Measurements from ENCODE around the gene SURF2.

SURF2 gene

DNA sequence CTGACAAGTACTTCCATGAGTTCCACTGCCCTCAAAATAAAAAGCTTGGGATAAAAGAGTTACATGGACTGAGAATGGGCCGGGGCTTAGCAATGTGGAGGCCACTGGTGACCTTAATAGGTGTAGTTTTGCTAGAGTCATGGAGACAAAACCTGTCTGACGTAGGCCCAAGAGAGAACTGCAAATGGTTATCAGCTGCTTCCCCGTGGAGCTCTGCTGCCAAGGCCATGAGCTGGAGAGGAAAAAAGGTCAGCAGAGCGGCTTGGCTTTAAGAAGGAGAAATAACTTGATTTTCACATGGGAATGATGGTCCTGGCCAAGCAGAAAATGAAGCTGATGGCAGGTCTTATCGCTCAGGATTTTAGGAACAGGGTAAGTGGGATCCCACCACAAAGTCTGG lies 16.7 kb upstream of the SURF2 start:
- DNase-seq, result no peak

DNA sequence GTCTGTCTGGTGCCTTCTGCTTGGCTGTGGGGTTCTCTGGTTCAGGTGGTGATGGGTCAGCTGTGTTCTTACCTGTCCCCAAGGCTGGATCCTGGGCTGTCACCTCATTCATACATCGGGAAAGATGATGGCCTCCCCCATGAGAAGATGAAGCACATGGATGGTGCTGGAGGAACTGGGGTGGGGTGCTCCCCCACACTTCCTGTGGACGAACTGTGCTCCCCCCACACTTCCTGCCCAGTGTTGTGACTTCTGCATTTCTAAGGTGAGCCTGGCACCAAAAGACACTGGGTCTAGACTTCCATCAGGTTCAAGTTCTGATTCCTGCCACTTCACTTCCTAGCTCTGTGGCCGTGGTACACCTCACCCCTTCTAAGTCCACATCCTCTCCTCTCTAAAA lies 16.1 kb upstream of the SURF2 start:
- DNase-seq, result no peak

DNA sequence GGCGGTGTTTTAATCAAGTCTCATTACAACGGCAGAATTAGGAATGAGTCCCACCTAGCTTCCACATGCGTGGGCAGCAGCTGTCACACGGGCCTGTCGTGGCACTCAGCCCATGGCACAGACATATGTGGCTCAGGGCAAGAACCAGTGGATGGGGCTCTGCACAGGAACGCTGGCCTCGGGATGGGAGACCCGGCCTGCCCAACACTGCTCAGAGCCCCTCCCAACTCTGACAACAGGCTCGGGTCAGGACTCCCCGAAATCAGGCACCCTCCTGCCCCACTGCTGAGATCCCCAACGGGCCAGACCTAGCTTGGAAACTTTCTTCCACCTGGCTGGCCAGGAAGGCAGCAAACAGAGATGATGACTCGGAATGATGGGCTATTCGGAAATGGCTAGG lies 15.4 kb upstream of the SURF2 start:
- DNase-seq, result no peak

DNA sequence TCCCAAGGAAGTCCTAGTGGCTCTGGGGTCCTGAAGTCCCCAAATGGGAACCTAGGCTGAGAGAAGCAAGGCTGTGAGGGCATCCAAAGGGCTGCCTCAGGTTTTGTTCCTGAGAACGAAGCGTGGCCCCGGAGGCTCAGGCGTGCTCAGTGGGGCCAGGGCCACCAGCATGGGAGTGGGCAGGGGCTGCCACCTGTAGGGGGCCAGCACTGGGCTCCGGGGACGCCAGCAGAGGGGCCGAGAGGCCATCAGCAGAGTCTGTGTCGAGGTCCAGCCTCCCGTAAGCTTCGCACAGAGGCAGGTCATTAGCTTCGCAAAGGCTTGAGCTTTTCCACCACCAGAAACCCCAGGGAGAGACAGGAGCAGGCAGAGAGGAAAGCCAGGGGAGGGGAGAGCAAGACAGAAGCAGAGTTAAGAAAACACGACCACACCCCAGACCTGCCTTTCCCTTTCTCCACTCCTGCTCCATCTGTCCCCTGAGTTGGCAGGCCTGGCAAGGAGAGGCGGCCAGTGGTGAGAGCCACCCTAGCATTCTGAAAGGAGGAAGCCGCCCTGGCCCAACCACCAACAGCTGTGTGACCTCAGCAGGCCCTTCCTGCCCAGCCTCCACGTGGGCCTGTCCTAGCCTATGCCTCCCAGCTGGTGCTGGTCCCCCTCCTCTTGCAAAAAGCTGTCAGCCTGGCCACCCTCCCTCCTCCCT lies 14.8 kb upstream of the SURF2 start:
- DNase-seq, result no peak

DNA sequence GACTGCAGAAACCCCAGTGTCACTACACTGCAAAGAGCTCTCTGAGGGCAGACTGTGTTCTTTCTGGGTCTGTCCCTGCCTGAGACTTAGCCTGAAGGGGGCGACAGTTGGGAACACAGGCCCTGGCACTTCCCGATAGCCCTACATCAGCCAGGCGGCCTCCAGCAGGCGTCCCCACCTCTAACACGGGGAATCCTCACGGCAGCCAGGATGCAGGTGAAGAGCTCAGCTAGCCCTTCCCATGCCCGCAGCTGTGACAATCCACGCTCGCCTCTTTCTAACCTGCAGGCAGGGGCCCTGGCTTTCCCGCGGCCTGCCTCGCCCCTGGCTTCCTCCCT lies 14.3 kb upstream of the SURF2 start:
- DNase-seq, result no peak

DNA sequence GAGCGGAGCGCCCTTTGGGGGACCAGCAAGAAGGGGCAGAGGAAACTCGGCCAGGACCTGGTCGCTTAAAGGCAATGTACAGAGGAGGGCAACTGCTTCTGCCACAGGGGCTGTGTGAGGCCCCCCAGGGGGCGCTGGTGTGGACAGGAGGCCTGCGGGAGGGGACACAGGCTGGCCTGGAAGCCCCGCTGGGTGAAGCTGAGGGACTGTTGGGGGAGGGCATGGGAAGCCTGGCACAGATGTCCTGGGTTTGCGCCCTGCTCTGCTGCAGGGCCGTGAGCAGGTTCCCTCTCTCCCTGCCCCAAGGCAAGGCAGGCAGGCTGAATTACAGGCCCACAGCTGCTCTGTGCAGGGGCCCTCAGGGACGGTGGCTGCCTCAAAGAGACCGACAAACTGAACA lies 13.8 kb upstream of the SURF2 start:
- no peak for DNase-seq

DNA sequence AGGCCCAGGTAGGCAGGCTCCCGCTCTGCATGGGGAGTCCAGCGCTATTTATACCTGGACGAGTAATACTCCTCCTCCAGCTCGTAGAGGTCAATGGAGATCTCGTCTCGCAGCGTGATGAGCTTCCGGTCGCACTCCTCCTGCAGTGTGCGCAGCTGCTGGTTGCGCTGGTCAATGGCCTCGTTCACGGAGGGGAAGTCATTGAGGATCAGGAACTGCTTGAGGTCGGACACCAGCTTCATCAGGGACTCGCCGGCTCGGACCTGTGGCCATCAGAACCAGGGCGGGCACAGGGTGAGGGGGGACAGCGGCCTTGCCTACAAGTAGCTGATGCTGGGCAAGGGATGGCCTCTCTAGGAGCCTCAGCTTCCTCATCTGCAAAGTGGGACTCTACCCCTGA lies 12.3 kb upstream of the SURF2 start:
- no peak for DNase-seq

DNA sequence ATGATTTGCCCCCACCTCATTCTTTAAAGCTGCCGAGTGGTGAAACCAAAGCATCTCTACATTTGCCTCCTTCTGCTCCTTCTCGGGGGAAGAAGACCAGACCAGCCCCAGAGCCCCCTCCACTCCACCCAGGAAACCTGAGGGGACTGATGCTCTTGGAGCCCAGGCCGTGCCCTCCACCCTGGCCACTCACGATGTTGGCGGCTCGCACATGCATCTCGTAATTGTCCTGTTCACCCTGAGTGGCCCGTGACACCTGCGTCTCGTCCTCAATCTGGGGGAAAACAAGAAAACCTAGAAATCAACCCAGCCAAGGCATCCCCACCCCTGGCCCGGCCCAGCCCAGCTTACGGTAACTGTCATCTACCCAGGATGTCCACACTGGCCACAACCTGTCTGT lies 11.4 kb upstream of the SURF2 start:
- DNase-seq, result no peak

DNA sequence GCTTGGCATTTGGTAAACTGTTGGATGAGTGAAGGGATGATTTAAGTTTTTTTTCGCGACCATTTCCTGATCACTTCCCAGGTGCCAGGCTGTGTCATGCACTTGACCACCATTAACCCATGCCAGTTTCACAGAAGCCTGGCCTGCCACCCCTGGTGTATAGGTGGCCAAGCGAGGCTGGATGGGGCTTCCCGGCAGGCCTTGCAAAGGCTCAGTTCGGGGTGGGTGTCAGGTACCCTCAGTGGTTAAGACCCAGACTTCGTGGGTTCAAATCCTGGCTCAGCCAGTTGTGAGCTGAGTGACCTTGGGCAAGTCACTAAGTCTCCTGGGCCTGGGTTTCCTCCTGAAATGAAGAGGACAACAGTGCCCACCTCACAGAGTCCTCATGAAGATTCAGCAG lies 10.8 kb upstream of the SURF2 start:
- no peak for DNase-seq

DNA sequence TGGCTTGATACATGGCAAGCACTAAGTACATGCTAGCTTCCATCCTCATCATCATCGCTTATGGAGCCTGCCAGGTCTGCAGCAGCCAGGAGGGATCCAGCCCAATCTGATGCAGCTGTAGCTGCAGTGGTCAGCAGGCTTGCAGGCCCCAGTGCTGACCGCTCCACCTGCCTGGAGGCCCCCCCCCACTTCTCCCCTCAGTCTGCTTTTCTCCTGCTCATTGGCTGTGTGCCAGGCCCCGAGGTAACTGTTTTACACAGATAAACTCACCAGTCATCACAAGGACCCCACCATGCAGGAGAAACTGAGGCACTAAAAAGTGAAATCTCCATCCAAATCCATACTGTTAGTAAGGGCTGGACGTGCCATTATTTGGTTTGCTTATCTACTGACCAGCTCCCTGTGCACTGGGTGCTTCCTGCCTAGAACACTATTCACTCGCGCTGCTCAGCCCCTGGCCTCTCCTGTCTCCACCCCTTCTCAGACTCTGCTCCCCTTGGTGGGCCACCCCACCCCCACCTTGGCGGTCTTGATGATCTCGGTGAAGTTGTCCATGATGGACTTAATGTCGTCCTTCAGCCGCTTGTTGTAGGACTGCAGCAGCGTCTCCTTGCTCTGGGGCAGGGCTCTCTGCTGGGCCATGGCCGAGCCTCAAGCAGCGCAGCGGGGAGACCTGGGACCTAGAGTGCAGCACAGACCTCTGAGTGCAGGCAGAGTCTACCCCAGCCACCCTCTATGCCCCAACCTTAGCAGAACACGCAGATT lies 10.1 kb upstream of the SURF2 start:
- no peak for DNase-seq

DNA sequence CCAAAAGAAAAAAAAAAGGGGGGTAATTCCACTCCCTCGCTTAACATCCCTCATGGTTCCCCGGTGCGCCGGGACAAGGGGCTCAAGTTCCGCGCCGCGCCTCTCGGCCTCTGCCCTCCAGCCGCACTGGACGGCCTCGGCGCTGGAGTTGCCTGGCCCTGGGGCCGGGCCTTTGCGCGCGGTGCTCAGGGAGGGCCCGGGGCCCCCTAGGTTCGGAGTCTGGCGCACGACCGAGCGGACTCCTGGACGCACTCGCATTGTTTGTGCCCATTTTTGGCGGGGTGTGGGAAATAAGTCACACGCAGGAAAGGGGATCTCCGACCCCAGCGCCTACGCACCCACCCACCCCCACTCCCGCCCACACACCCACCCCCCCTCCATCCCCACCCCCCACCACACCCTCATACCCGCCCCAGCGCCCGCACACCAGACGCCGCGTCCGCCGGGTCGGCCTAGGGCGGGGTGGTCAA lies 8.8 kb upstream of the SURF2 start:
- no peak for DNase-seq

DNA sequence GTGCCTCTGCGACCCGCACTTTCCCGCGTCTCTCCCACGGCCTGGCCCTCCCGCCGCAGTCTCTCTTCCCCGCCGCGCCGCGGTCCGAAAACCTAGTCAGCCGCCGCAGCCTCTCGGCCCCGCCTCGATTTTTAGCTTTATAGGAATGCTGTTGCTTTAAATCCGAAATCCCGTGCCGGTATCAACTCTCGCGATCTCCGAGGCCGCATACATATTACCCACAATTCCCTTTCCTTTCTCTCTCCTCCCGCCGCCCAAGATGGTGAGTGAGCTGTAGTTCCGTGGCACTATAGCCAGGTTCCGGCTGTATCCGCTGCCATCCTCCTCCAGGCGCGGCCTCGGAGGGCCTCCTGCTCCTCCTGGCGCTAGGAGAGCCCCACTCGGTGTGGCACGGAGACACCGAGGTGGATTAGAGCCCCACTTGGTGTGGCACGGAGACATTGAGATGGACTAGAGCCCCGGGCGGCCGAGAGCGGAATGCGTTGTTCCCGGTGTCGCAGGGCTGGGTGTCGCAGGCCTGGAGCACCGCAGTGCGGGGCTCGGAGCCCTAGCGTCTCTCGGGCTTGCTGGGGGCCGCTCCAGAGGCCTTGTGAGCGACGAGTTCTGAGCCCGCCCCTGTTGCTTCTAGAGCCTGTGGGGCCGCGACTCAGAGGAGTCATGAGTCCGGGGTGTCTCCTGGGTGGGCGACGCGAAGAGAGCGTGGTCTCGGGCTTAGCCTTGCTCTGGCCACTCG lies 8.2 kb upstream of the SURF2 start, which contains the start of the genes MED22 and RPL7A:
Gene MED22, minus strand, starts transcription at position 147 of the 733 bp plus-strand sequence. CDS start 1,469 bp downstream, outside the sequence.
Gene RPL7A, plus strand, starts transcription at position 234 of the 733 bp plus-strand sequence. Its CDS starts 26 bp downstream, at position 260.
- DNase-seq, result peak; percentile 82

DNA sequence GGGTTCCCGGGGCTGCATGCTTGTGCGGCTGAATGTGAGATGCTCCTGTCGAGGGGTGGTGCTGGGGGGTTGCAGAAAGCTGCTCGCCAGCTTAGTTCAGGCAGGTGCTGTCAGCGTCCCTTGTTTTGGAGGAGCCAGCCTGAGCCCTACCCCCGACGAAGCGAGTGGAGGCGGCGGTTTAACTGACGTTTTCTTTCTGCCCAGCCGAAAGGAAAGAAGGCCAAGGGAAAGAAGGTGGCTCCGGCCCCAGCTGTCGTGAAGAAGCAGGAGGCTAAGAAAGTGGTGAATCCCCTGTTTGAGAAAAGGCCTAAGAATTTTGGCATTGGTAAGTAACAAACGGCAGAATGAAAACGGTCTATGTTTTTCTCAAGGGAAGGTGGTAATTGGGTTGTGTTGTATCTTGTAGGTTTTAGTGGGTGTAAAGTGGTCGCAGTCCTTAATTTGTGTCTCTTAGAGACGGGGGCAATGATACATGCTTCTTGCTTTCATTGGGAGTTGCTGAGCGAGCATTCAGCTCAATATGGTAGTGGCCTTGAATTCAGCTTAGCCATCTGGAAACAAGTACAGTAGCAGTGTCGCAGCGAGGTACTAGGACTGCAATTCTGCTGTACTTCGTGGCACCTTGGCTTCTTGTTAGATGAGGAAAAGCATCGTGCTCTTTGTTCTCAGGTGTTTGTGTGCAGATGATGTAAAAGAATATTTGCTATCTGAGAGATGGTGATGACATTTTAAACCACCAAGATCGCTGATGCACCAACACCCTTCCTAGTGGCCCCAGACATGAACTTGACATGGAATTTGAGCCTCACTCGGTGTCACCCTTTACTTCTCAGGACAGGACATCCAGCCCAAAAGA lies 7.4 kb upstream of the SURF2 start:
- DNase-seq, result no peak

DNA sequence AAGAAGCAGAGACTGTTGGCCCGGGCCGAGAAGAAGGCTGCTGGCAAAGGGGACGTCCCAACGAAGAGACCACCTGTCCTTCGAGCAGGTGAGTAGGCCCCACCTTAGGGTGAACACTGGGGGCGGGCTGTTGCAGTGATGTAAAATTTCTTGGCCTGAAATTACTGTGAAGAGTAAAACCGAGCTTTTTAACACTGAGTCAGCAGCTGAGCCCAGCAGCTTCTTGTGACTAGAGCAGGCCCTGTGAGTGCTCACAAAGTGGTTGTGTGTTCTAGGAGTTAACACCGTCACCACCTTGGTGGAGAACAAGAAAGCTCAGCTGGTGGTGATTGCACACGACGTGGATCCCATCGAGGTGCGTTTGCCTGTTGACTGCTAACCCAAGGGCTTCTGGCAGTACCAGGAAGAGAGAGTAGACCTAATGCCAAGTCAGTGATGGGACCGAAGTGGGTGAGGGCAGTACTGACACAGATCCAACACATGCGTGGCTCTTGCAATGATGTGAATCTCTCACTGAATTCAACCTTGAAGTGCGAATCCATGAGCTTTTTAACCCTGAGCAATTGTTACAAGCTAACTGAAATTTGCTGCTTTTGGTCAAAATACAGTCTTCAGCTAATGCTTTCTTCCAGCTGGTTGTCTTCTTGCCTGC lies 6.3 kb upstream of the SURF2 start:
- no peak for DNase-seq

DNA sequence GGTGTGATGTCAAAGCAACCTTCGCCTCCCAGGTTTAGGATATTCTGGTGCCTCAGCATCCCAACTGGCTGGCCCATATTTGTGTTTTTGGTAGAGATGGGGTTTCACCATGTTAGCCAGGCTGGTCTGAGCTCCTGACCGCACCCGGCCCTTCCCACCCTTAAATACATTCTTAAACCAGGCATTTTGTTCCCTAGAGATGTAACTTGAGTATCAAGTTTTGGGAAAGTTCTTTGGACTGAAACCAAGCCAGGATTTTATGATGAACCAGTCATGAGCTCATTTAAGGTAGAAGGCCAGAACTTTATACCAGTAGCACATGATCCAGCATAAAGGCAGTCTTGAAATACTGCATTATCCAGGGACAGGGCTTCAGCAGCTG lies 4.8 kb upstream of the SURF2 start:
- DNase-seq, result no peak

DNA sequence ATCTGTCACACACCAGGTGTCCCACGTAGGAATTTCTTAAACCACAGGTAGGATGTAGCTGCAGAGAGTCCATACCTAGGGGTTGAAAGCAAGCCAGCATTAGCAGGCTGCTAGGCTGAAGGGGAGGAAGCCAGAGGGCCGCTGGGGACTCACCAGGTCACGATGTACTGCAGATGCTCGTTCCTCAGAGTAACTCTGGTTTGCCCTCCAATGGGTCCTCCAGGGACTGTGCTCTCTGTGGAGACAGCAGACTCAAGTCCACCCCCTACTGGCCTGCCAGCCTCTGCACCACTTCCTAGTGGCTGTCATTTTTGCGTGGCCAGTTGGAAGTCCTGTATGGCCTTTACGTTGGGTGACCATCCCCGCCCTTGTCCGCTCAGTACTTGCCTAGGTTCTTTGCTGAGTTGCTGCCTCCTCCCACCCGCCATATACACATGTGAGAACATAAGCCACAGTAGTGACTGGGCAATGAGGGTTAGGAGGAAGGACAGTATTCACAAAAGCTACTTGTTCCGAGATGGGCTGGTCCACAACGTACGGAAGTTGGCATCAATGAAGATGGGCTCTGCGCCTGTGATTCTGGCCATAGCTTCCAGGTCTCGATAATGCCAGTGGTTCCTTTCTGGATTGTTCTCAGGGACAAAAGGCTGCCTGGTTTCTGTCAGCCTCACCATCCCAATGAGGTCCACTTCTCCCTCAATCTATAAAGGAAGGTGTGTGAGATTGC lies 4.3 kb upstream of the SURF2 start:
- DNase-seq, result no peak

DNA sequence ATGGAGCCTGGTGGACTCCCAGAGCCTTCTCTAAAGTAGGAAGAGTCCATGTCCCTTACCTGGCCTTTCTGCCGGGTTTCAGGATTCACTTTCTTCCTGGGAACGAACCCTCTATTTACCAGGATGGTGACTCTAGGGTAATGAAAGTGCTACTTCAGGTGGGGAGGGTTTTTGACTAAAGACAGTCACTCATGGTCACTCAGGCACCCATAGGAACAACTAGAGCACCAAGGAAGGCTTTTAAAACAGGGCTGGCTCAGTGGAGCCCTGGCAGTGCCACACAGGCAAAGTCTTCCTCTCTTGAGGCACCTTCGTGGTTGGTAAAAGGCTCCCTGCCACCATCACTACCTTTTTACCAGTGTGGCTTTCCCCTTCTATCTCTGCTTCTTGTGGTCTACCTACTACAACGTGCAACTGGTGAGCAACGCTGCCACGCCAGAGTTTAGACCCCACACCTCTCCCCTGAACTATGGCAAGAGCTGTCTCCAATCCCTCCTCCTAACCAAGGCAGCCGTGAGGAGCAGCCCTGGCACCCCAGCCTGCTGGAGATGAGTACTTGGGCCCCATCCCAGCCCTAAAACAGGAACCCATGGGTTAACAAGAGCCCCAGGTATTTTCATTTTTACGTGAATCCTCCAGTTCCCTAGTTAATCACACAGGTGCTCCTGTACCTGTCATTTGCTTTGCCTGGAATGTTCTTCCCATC lies 3.6 kb upstream of the SURF2 start:
- no peak for DNase-seq

DNA sequence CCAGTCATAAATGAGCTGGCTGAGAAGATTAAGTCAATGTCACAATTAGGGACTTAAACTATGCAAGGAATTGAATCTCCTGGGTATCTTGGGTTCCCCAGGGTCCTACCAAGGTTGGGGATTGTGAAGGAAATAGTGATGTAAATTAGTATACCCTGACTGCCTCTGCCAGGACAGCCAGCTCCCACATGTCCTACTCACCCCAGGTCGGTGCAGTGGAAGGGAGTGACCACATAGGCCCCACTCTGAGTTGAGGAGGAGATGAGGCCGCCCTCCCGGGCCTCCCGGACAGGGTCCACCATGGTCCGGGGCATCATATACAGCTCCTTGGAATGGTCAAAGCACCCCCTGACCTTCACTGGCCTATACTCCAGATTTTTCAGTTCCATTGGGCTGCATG lies 2.8 kb upstream of the SURF2 start:
- DNase-seq, result no peak

DNA sequence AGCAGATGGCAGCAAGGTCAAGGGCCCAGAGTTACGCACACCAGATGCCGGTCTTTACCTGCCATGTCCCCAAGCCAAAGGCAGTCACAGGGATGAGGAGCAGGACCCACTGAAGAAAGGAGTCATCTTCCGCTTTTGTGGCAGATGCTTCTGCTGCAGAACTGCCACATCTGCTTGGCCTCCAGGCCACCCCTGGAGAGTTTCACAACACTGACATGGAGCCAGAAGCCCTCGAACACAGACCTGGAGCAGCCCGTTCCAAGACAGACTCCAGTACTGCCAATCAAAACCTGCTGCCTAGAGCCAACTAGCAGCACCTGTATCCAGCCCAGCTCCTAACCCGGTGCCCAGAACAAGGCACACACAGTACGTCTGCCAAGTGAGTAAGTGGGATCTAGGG lies 1.6 kb upstream of the SURF2 start:
- peak; percentile 38 for DNase-seq

DNA sequence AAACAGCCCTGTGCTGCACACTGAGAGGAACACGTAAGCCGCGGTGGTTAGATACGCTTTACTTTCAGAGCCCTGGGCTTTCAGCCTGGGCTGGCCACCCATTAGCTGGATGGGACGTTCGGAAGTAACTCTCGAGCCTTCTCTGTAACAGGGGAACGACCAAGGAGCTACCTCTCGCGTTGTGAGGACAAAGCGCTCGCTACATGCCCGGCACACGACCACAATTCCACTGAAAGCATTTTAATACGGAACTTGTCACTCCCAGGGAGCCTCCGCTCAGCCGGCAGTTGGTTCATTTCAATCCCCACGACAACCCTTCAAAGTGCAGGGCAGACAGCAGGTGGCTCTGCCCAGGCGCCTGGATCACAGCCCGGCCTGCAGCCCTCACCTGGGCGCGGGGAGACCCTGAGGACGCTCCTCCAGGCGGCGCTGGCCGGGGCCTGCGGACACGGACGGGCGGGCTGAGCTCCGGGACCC lies 431 bp upstream of the SURF2 start:
- DNase-seq, result no peak

DNA sequence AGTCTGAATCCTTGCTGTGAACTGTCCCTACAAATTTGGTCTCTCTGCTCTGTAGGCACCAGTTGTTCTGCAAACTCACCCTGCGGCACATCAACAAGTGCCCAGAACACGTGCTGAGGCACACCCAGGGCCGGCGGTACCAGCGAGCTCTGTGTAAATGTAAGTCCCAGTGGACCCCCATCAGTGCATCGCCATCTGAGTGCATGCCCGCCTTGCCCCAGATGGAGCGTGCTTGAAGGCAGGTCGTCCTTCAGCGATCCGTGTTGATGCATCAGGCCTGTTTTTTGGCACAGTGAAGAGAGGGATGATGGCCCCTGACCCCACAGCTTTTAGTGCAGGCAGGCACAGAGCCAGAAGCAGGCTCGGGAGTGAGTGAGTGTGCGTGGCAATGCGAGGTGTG lies 1.3 kb downstream of the SURF2 start:
- no peak for DNase-seq
